Smooth muscle cell (in vitro differentiated cells): ENCODE data around the gene TRABD. TPM values are rescaled to one million over a fixed set of nuclear protein-coding genes. Genes with fewer than 3 reads are reported as not detected.
A peak's percentile ranks its signal among the peaks of the same experiment; 100 is the strongest.

ENCODE experiments used
- DNase-seq: peaks from one replicate; lab custom pipeline; 2025; ENCODE audit not compliant: unreplicated experiment; lab: John Stamatoyannopoulos, UW
- H2AFZ ChIP-seq: fragments of 200-600 bp; sonication (generic); 2 replicates; pipeline ENCODE4 v1.6.0; 2016; ENCODE audit warnings: antibody characterized with exemption, low read depth, mild to moderate bottlenecking
- H3F3A ChIP-seq: fragments of 200-600 bp; sonication (generic); 2 replicates; pipeline ENCODE4 v1.6.0; 2017; ENCODE audit warnings: antibody characterized with exemption, low read depth
- H3K27ac ChIP-seq: fragments of 200-600 bp; sonication (generic); 2 replicates; pipeline ENCODE4 v1.5.1; 2016; ENCODE audit warnings: low read depth, mild to moderate bottlenecking
- H3K27me3 ChIP-seq: fragments of 200-600 bp; sonication (generic); 2 replicates; pipeline ENCODE4 v1.6.1; 2016; ENCODE audit warnings: low read depth, mild to moderate bottlenecking
- H3K36me3 ChIP-seq: fragments of 200-600 bp; sonication (generic); 2 replicates; pipeline ENCODE4 v1.5.1; 2016; ENCODE audit warnings: low read depth
- H3K4me1 ChIP-seq: fragments of 200-600 bp; sonication (generic); 2 replicates; pipeline ENCODE4 v1.5.1; 2016; ENCODE audit warnings: low read depth
- H3K4me2 ChIP-seq: fragments of 200-600 bp; sonication (generic); 2 replicates; pipeline ENCODE4 v1.6.0; 2016; ENCODE audit warnings: mild to moderate bottlenecking
- H3K4me3 ChIP-seq: fragments of 200-600 bp; sonication (generic); 2 replicates; pipeline ENCODE4 v1.5.1; 2016; ENCODE audit warnings: mild to moderate bottlenecking
- H3K79me2 ChIP-seq: fragments of 200-600 bp; sonication (generic); 2 replicates; pipeline ENCODE4 v1.6.0; 2016; ENCODE audit warnings: low read depth, mild to moderate bottlenecking
- H3K9ac ChIP-seq: fragments of 200-600 bp; sonication (generic); 2 replicates; pipeline ENCODE4 v1.6.0; 2016; ENCODE audit warnings: low read depth
- H3K9me3 ChIP-seq: fragments of 200-600 bp; sonication (generic); replicated peaks from 2 replicates; pipeline ENCODE4 v1.5.1; 2016; ENCODE audit warnings: low read depth
- H4K20me1 ChIP-seq: fragments of 200-600 bp; sonication (generic); 2 replicates; pipeline ENCODE4 v1.6.0; 2016; ENCODE audit warnings: low read depth
- WGBS: methylation state at CpG from one replicate; pipeline ENCODE4 v1.1.7; 2016; ENCODE audit warnings: low lambda C conversion rate; 5-methylcytosine and 5-hydroxymethylcytosine counted together
- polyA plus RNA-seq: library from polyadenylated mRNA; unstranded; fragments of >200 nt; fragmentation: Nextera tagmentation; extraction: Ambion mirVana; gene quantifications from 2 replicates; pipeline ENCODE4 v1.2.1, GENCODE V29; 2016
- total RNA-seq: library from RNA; depleted of rRNA; stranded (reverse); fragments of >200 nt; gene quantifications from 2 replicates; pipeline ENCODE4 v1.2.3, GENCODE V29; 2014
- TF ChIP-seq, protein P1 (sequence below): fragments of 200-600 bp; sonication (generic); IDR thresholded peaks from 2 replicates; pipeline ENCODE4 v1.5.1; 2017; ENCODE audit warnings: borderline replicate concordance, mild to moderate bottlenecking, antibody characterized with exemption; ENCODE audit not compliant: insufficient read depth, poor library complexity, severe bottlenecking

TRABD gene
- total and polyA plus RNA-seq, 2 experiments from 2014 or later, result 17.8 to 58.5 TPM

DNA sequence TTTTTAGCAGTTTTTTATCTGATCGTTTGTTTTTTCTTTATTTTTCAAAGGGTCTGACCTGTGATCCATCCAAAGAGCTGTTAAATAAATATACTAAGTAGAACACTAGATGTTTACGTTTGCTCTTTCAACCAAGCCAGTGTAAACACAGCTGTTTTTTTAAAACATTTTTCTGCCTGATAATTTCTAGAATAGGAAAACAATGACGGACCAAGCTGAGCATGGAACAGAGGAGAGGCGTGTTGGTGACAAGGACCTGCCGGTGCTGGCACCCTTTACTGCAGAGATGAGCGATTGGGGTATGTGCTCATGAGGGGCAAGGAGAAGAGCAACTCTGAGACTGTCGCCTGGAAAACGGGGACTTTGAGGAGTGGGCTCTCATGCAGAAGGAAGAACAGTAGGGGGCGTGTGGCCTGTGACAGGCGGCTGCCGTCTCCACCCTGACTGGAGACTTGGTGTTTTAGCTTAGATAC is 43.8 kb upstream of the TRABD start:
- DNase-seq, result no peak
- H3K4me2 ChIP-seq, result no peak overlapping the region

DNA sequence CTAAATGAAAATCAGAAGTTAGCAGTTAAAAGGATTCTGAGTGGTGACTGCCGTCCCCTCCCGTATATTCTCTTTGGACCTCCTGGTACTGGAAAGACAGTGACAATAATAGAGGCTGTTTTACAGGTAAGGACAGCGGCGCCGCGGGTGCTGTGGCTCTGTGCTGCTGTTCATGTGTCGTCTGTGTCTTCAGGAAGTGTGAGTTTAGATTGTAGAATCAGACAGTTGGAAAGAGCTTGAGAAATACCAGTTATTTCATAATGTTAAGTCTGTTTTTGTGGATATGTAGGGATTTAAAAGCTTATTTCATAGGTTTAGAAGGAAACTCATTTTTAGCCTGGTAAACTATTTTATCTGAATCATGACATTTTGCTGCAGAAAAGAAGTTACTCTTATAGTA is 42.6 kb upstream of the TRABD start:
- Histone ChIP-seq H3K27ac (no peak overlapping the region), H3K4me2 (peak overlapping the region; percentile 42), H4K20me1 (no peaks in the 10 kb centered on the region), H3K36me3 (no peaks in the 10 kb centered on the region), H3K79me2 (no peaks in the 10 kb centered on the region), H2AFZ (no peak overlapping the region), H3K9ac (no peak overlapping the region), H3K4me1 (no peaks in the 10 kb centered on the region), H3K4me3 (no peak overlapping the region), H3K9me3 (no peaks in the 10 kb centered on the region), H3K27me3 (no peaks in the 10 kb centered on the region), H3F3A (peaks cover 4% of the 10 kb centered on the region)
- 58% methylated on average over 7 of the region's 7 CpGs for WGBS
- TF ChIP-seq, protein P1, sequence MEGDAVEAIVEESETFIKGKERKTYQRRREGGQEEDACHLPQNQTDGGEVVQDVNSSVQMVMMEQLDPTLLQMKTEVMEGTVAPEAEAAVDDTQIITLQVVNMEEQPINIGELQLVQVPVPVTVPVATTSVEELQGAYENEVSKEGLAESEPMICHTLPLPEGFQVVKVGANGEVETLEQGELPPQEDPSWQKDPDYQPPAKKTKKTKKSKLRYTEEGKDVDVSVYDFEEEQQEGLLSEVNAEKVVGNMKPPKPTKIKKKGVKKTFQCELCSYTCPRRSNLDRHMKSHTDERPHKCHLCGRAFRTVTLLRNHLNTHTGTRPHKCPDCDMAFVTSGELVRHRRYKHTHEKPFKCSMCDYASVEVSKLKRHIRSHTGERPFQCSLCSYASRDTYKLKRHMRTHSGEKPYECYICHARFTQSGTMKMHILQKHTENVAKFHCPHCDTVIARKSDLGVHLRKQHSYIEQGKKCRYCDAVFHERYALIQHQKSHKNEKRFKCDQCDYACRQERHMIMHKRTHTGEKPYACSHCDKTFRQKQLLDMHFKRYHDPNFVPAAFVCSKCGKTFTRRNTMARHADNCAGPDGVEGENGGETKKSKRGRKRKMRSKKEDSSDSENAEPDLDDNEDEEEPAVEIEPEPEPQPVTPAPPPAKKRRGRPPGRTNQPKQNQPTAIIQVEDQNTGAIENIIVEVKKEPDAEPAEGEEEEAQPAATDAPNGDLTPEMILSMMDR, result no peak
- no peak for DNase-seq

More for the DNA sequence above, 43.8 kb upstream of the TRABD start:
- TF ChIP-seq, protein P1, result no peak
- Histone ChIP-seq H3K79me2 (no peaks in the 10 kb centered on the region), H3K9ac (no peak overlapping the region), H3K36me3 (no peaks in the 10 kb centered on the region), H3K4me3 (no peak overlapping the region), H3K9me3 (no peaks in the 10 kb centered on the region), H3K27ac (no peak overlapping the region), H3K27me3 (no peaks in the 10 kb centered on the region), H3F3A (peaks cover 4% of the 10 kb centered on the region), H3K4me1 (no peaks in the 10 kb centered on the region), H2AFZ (no peak overlapping the region), H4K20me1 (no peaks in the 10 kb centered on the region)
- WGBS, result 43% methylated on average over 11 of the region's 11 CpGs

DNA sequence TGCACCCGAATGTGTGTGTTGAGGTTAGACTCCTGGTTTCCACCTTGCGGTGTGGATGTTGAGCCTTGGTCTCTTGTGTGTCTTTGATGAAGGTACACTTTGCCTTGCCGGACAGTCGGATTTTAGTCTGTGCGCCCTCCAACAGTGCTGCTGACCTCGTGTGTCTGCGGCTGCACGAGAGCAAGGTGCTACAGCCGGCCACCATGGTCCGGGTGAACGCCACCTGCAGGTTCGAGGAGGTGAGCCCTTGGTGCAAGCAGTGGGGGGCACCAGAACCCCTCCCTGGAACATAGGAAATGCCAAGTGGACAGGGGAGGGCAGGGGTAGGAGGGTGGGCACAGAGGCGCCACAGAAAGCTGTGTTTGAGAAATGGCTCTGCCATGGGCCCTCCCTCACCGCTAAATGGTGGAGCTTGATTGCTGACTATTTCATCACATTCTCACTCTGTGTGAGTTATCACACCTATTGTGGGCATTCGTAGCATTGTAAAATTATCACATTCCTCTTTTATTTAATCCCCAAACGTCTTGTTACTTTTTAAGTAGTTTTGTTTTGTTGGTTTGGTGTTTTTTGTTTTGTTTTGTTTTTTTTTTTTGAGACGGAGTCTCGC is 41.6 kb upstream of the TRABD start:
- Histone ChIP-seq H3K4me3 (no peak overlapping the region), H2AFZ (no peak overlapping the region), H3K9ac (no peak overlapping the region), H3K79me2 (no peaks in the 10 kb centered on the region), H3K27ac (no peak overlapping the region), H3K36me3 (no peaks in the 10 kb centered on the region), H4K20me1 (no peaks in the 10 kb centered on the region), H3F3A (peaks cover 4% of the 10 kb centered on the region), H3K4me1 (no peaks in the 10 kb centered on the region), H3K9me3 (no peaks in the 10 kb centered on the region), H3K27me3 (no peaks in the 10 kb centered on the region), H3K4me2 (no peak overlapping the region)
- 91% methylated on average over 18 of the region's 18 CpGs for WGBS
- TF ChIP-seq, protein P1, result no peak
- no peak for DNase-seq

DNA sequence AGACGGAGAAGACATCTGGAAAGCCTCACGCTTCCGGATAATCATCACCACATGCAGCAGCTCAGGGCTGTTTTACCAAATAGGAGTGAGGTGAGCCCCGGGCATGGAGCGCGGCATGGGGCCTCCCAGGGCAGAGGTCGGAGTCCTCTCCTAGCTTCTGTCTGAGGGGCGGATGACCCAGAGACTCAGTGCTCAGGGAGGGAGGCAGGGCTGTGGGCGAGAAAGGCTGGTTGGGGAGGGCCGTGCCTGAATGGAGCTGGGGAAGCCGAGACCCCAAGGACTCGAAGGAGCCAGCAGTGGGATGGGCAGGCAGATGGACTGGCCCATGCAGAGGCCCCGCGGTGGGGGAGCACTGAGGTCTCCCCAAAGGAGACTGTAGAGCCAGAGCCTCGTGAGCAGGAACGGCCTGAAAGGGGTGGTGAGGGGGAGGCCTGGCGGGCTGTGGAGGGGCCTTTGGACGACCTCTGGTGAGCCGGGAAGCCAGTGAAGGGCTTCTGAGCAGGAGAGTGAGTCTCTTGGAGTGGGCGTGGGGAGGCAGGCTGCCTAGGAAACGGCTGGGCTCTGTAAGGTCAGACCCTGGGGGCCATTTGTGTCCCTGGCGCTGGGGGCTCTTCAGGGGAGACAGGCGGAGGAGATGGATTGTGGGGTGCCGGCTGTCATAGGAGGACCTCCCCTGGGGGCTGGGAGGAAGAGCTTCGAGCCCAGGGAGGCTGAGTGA is 39.8 kb upstream of the TRABD start:
- no peak overlapping the region for H3K27ac ChIP-seq
- peaks cover 4% of the 10 kb centered on the region for H3F3A ChIP-seq
- H3K36me3 ChIP-seq, result no peaks in the 10 kb centered on the region
- no peak overlapping the region for H3K4me2 ChIP-seq
- H3K9ac ChIP-seq, result no peak overlapping the region
- H3K27me3 ChIP-seq, result no peaks in the 10 kb centered on the region
- no peaks in the 10 kb centered on the region for H3K79me2 ChIP-seq
- TF ChIP-seq, protein P1, result no peak
- H3K4me1 ChIP-seq, result no peaks in the 10 kb centered on the region
- no peaks in the 10 kb centered on the region for H4K20me1 ChIP-seq
- no peaks in the 10 kb centered on the region for H3K9me3 ChIP-seq
- no peak overlapping the region for H3K4me3 ChIP-seq
- WGBS, result 73% methylated on average over 24 of the region's 25 CpGs
- DNase-seq, result no peak
- H2AFZ ChIP-seq, result no peak overlapping the region
